GM21515 (cell line): Measurements from ENCODE around the gene CTNND1.
"Not testable (repeated sequence)": the region's sequence is repeated elsewhere in the genome, so short reads cannot be mapped to it uniquely, and the experiment has no call there.

Experiments used
- ATAC-seq: cut with Tn5 transposase; IDR thresholded peaks from one replicate; pipeline ENCODE4 v1.9.1; 2021; ENCODE audit not compliant: unreplicated experiment

Gene CTNND1

DNA sequence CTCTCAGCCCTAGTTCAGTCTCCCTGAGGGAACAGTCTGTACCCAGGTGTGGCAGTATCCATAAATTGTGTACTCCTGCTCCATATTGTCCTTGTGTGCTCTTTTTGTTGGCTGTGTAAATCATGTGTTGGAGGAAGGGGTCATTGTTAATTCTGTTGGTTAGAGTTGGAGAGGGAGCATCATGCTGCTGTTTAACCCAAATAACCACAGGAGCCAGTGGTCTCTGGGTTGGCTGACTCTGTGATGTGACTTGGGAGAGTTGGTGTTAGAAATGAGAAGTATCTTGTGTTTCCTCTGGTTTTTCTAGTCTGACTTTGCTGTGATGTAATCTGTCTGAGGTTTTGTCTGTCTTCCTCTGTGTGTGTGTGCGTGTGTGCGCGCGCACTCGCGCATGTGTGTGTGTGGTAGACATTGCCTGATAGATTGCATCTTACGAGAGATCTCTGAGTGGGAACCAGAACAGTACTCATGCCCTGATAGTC, 30.5 kb downstream of the CTNND1 start:
- ATAC-seq = peak; percentile 88

DNA sequence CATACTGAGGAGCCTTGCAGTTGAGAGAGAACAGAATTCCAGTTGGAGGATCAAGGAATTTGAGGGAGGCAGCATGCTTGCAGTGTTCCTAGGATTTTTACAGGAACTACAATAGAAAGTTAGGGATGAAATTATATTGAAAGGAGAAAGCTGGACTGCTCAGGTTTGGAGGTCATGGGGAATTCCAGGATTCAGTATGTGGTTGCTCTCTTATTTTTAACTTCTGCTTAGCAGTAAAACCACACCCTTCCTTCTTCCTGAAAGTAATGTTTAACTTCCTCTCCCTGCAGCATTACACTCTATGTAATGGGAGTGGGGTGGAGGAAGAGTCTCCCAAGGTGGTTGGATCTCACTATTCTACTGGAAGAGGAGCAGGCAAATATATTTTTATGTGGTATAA, 31.3 kb downstream of the CTNND1 start:
- no peak for ATAC-seq

DNA sequence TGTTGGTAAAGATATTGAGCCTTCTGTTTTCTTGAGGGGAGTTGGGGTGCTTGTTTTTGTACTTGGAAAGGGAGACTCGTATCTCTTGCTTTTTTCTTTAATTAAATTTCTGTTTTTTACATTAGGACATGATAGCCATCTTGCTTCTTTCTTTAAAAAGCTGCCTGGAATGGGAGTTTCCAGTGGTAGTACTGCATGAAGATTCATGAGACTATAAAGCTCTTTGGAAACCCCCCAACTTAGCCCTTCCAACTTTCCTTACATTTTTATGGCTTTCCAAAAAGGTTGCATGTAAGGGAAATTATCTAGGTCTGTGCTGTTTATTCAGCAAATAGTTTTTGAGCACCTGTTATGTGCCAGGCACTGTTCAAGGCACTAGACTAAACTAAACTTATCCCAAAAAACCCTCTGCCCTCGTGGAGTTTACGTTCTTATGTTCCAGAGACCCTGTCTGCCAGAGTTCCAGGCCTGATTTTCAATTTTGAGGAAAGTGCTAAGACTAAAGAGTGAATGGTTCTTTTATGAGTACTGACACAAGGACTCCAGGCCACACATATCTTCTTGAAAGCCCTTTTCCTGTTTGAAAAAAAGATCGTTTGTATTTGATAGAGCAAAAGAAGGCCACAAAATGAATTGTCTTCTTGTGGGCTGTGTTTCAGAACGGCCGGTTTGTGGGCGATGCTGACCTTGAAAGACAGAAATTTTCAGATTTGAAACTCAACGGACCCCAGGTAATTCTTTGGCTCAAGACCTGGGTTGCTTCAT, 31.9 kb downstream of the CTNND1 start:
- ATAC-seq = no peak

DNA sequence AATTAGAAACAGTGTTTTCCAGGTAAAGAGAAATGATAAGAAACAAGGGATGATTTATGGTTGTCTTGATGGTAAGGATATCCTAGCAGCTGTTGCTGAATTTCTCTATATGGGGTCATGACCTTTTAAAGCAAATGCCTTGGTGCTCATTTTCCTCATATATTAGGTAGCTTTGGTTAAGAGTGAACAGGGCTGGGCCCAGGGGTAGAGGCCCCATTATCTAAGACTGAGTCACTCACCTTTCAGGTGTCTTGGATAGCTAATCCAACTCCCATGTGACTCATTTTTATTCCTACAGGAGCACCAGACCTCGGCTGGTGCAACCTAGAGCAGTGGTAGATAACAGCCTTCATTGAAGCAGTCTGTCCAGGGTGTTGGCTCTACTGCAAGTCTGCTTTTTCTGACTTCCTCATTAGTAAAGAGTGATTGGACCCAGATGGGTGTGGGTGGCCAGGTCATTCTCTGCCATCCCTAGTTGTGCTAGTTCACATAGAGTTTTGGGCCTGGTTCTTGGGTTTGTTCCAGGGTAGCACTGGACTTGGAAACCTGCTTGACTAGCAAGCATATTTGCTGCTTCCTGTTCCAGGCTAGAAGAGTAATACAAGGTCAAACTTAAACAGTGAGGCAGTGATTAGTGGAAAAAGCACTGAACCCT, 37.4 kb downstream of the CTNND1 start:
- ATAC-seq = no peak

DNA sequence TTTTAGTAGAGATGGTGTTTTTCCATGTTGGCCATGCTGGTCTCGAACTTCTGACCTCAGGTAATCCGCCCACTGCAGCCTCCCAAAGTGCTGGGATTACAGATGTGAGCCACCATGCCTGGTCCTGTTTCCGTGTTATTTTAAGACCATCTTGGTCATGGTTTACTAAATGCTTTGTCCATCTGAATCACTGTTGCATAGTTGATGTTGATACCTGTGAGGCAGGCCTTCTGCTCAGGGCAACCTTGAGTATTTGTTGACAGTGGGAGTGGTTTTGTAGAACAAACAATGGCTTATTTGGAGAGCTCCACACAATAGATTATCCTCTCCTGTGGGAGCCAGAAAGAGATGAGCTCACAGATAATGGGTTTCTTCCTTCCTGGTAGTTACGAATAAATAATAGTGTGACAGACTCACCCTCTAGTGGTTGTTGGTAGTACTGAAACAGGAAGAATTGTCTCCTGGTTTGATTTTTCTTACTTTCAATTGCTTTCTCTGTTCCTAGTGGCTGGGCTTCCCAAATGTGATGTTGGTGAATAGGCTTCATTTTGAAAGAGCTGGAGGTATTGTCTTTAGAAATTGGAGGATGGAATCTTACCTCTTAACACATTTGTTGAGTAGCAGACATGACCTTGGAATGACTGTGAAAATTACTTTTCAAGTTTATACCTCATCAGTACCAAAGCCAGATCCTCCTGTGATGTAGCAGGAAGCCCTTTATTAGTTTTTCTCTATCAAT, 39.0 kb downstream of the CTNND1 start:
- peak; percentile 91 for ATAC-seq

DNA sequence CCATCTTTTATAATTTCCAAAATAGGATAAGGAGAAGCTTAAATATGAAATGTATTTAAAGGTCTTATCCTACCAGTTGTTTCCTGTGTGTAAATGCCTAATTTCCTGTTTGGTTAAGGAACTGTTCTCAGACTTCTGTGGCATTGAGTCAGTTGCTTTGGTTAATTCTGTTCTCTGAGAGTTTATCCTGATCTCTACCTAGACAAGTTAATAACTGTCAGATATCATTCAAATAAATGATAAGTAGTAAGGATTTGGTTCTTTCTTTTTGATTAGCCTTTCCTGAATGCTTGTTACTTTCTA, 39.5 kb downstream of the CTNND1 start:
- ATAC-seq = no peak

DNA sequence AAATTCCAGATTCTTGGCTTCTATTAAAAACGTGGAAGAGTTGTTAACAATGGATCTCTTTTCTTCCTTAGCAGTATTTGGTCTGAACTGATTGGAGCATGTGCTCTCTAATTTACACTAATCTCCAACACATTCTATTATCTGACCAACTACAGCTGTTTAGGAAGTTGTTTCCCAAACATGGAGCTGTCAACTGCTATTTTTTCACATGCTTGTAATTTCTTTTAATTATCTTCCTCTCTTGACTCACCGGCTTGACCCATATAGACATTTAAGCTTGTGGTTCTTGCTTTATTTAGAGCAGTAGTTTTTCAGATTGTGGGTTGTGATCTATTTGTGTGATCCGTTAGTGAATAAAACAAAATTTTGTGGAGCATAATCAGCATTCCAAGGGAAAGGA, 40.8 kb downstream of the CTNND1 start:
- ATAC-seq = no peak

DNA sequence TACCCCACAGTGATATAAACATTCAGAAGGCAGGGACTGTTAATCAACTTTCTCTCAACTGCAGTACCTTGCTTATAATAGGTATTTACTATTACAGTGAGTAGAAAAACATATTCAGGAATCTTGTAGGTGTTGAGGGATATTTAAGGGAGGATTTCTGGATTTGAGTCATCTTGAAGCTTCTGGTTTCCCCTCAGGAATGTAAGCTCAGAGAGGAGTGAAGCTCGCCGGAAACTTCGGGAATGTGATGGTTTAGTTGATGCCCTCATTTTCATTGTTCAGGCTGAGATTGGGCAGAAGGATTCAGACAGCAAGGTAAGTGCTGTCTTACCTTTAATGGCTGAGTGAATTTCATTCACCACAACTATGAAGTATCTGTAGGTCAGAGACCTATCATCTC, 42.9 kb downstream of the CTNND1 start:
- ATAC-seq = no peak

DNA sequence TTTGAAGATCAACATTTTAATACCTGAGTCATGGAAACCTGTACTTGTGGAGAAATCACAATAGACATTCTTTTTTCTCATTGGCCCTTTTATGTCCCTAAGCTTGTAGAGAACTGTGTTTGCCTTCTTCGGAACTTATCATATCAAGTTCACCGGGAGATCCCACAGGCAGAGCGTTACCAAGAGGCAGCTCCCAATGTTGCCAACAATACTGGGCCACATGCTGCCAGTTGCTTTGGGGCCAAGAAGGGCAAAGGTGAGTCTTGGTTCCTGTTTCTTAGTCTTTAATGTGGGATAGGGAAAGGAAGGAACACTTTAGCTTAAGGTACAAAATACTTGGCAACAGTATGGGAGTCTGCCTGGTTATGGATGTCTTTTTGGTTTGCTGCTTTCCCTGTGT, 44.2 kb downstream of the CTNND1 start:
- ATAC-seq = no peak

DNA sequence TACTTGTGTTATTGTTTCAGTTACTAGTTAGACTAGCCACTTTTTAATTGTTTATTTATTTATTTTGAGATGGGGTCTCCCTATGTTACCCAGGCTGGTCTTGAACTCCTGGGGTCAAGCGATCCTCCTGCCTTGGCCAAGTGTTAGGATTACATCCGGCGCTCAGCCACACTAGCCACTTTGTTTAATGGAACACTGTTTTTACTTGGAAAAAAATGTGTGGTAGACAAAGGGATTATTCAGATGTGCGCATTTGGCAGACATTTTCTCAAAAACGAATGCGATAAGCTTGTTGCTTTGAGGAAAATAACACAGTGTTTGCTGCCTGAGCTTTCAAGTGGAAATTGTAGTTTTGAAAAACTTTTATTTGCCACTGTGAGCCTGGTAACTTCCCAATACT, 51.0 kb downstream of the CTNND1 start:
- ATAC-seq = no peak

DNA sequence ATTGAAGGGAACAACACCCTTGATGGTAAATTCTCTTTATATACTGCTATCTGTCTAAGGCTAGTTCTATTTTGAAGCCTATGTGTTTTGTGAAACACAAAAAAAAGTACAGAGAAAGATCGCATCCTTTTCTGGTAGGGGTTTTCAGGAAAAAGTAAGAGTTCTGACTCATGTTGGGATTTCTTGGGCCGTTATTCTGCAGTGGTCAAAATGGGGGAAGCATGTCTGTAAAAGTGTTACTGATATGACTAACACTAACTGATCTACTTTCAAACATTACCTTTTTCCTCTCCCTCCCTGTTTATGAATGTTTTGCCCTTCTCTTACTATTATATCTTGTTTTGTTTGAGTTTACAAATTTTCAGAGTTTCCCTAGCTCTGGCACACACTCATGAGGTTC, 53.9 kb downstream of the CTNND1 start:
- ATAC-seq = peak; percentile 84

DNA sequence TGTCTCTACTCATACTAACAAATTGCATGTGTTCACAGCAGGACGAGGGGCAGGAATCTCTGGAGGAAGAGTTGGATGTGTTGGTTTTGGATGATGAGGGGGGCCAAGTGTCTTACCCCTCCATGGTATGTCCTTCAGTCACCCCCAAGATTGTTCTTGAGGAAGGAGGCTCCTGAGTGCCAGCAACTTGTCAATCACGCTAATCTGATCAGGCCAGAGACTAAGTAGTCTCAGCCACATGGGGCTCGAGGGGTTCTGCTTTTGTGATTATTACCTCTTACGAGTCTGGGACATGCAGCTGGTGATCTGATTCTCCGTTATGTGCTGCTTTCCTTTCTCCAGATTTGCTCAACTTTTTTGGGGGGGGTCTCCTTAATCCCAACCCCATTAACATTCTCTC, 54.3 kb downstream of the CTNND1 start:
- ATAC-seq = no peak

DNA sequence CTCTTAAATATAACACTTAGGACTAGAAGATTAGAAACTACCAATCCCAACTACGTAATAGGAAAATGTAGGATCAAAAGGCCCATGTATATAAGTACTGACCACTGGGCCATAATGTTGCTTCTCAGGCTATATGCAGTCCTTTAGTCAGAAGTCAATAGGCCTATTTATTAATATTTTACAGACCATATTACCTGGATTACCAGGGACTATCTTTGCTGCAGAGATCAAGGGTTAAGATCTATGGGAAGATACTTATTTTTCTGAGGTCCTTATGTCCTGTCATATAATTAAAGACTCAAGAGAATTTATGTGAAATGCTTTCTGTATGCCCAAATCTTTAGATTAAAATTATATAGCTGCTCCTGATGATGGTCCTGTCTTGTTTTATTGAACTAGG, 57.2 kb downstream of the CTNND1 start:
- no peak for ATAC-seq

DNA sequence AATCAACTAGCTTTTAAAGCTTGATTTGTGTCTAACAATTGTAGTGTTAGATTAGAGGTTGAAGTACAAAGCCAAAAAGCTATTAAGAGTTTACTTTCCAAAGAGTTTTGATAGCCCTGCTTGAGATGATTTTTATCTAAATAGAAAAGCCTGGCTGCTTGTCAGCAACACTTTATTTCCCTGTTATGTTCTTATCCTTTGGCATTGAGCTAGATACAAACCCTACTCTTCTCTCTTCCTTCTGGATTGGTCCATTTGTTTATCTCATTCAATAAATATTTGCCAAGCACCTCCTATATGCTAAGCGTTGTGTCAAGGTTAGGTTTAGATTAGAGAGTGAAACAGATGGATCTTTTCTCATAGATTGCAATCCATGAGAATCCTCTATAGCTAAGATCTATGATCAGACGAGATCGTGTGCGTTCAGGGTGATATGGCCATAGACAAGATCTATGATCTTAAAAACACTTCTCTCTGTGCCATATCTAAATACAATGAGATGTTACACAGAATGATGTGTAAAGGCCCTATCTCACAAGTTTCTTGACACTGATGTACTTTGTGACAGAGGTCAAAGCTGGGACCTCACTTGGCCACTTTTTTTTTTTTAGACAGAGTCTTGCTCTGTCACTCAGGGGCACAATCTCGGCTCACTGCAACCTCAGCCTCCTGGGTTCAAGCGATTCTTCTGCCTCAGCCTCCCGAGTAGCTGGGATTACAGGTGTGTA, 57.8 kb downstream of the CTNND1 start:
- ATAC-seq = no peak

DNA sequence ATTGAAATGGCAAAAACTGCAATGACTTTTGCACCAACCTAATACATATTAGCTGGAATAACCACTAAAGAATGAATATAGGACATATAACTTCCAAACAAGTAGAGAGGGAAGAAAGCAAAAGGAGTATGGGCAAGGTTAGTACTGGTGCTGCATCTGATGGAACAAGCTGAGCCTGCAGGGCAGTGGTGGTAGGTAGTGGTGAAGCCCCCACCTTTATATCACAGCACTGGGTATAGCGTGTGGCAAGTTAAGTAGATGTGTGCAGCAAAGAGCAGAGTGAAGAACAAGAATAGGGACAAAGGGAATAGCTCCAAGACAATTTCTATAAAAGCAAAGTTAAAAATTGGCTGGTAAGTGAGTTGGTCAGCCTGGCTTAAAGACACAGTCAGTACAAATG, 62.3 kb downstream of the CTNND1 start:
- no peak for ATAC-seq

DNA sequence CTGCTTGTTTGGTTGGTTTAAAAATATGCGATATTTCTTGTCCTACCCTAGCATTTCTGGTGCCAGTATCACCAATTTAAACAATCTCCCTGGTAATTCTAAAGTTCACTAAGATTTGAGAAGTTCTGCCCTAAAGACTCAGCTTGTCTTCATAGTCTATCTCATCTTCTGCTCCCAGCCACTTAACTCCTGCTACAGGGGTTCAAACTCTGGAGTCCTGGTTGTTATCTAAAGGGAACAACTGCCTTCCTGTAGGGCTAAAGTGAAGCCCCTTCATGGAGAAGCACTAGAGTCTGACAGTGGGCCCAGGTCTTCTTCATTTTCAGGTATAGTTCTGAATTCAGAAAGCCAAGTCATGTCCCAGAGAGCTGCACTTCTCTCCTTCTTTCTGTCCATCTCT, 73.2 kb downstream of the CTNND1 start:
- ATAC-seq = no peak

DNA sequence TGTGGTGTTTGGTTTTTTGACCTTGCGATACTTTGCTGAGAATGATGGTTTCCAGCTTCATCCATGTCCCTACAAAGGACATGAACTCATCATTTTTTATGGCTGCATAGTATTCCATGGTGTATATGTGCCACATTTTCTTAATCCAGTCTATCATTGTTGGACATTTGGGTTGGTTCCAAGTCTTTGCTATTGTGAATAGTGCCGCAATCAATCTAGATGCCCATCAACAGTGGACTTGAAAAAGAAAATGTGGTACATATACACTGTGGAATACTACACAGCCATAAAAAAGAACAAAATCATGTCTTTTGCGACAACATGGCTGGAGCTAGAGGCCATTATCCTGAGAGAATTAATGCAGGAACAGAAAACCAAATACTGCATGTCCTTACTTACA, 77.0 kb downstream of the CTNND1 start:
- not testable (repeated sequence) for ATAC-seq

DNA sequence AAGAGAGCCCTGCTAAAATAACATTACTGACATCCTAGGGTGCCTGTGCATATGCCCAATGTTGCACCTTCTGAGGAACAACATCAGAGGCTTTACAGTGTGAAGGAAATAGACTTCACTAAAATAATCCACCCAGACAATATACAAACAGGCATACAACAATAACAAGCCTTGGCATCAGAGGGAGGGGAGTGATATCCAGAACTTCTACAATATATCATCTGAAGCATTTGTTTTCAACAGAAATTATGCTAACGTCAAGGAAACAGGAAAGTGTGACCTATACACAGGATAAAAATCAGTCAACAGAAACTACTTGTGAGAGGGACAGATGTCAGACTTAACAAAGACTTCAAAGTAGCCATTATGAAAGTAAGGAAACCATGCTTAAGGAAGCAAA, 81.3 kb downstream of the CTNND1 start:
- no peak for ATAC-seq

DNA sequence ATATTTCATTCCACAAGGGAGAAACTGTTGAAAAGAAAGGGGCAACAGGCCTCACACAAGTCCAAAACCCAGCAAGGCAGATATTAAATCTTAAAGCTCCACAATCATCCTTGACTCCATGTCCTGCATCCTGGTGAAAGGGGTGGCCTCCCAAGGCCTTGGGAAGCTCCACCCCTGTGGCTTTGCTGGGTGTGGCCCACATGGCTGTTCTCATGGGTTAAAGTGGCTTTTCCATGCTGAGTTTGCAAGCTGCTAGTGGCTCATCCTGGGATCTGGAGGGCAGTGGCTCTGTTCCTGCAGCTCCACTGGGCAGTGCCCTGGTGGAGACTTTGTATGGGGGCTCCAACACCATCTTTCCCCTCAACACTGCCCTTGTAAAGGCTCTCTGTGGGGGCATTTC, 106.4 kb downstream of the CTNND1 start:
- no peak for ATAC-seq

DNA sequence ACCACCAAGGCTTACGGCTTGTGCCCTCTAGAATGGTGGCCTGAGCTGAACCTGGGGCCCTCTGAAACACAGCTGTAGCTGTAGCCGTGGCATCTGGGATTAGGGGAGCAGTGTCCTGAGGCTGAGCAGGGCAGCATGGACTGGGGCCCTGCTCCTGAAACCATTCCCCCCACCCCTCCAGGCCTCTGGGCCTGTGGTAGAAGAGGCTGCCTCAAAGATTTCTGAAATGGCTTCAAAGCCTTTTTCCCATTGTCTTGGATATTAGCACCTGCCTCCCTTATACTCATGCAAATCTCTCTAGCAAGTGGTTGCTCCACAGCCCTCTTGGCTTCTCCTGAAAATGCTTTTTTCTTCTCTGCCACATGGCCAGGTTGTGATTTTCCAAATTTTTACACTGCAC, 106.9 kb downstream of the CTNND1 start:
- no peak for ATAC-seq
